HL-60 (cell line): ENCODE measurements around the gene WIF1.

Source experiments
- DNase-seq, 2 experiments: peaks; one replicate each; pipeline ENCODE4 v3.0.0-alpha.2; 2010 to 2020; ENCODE audit warnings: low read depth in 1 of 2, low spot score in 1 of 2
- H3K27ac ChIP-seq: fragments of 250-450 bp; sonication (Bioruptor Pico); replicated peaks from 2 replicates; pipeline ENCODE4 v1.5.1; 2020; ENCODE audit warnings: mild to moderate bottlenecking, moderate library complexity
- H3K27me3 ChIP-seq: fragments of 250-450 bp; sonication (Bioruptor Pico); 2 replicates; pipeline ENCODE4 v1.5.1; 2021; ENCODE audit warnings: mild to moderate bottlenecking, moderate library complexity; ENCODE audit not compliant: insufficient read depth, poor library complexity, severe bottlenecking
- H3K4me3 ChIP-seq: replicated peaks from 2 replicates; pipeline ENCODE4 v1.5.1; 2011; ENCODE audit warnings: mild to moderate bottlenecking, control low read depth, low read length; ENCODE audit not compliant: insufficient read depth
- GABPA ChIP-seq: IDR thresholded peaks from 2 replicates; pipeline ENCODE4 v1.6.1; 2012; ENCODE audit warnings: low read depth
- POLR2AphosphoS5 ChIP-seq: IDR thresholded peaks from 2 replicates; pipeline ENCODE4 v1.6.1; 2012; ENCODE audit warnings: low read depth
- SPI1 ChIP-seq: IDR thresholded peaks from 2 replicates; pipeline ENCODE4 v1.6.1; 2012; ENCODE audit warnings: low read depth, mild to moderate bottlenecking, borderline replicate concordance
- TF ChIP-seq, protein P1 (sequence below): IDR thresholded peaks from one replicate; pipeline ENCODE4 v1.5.1; 2011; ENCODE audit warnings: low read length, control low read depth, inconsistent platforms; ENCODE audit not compliant: insufficient read depth
- TF ChIP-seq, protein P2 (sequence below): IDR thresholded peaks from 2 replicates; pipeline ENCODE4 v1.6.1; 2012; ENCODE audit warnings: low read depth; ENCODE audit not compliant: insufficient replicate concordance

The WIF1 gene

DNA sequence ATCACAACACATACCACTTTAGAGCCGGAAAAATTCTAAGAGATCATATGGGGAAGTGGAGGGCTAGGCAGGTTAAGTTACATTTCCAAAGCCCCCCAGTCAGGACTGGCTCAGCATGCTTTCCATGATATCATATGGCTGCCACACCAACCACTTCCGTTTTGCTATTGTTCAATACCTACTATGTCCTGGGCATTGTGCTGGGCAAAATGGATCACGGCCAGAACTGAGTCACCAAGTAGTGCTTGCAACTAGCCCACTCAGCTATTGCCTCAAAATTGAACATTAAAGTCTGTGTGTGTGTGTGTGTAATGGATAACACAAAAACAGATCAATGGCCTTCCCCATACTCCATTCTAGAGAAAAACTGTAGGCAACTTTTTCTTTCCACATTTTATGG, 22.7 kb downstream of the WIF1 start:
- H3K4me3 ChIP-seq, result no peak overlapping the region
- DNase-seq, result no peak
- no peak overlapping the region for H3K27ac ChIP-seq
- peaks cover 8% of the 10 kb centered on the region for H3K27me3 ChIP-seq
- TF ChIP-seq, protein P1, sequence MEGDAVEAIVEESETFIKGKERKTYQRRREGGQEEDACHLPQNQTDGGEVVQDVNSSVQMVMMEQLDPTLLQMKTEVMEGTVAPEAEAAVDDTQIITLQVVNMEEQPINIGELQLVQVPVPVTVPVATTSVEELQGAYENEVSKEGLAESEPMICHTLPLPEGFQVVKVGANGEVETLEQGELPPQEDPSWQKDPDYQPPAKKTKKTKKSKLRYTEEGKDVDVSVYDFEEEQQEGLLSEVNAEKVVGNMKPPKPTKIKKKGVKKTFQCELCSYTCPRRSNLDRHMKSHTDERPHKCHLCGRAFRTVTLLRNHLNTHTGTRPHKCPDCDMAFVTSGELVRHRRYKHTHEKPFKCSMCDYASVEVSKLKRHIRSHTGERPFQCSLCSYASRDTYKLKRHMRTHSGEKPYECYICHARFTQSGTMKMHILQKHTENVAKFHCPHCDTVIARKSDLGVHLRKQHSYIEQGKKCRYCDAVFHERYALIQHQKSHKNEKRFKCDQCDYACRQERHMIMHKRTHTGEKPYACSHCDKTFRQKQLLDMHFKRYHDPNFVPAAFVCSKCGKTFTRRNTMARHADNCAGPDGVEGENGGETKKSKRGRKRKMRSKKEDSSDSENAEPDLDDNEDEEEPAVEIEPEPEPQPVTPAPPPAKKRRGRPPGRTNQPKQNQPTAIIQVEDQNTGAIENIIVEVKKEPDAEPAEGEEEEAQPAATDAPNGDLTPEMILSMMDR, result no peak
- TF ChIP-seq GABPA (no peak), POLR2AphosphoS5 (no peak), SPI1 (no peak)
- TF ChIP-seq, protein P2, sequence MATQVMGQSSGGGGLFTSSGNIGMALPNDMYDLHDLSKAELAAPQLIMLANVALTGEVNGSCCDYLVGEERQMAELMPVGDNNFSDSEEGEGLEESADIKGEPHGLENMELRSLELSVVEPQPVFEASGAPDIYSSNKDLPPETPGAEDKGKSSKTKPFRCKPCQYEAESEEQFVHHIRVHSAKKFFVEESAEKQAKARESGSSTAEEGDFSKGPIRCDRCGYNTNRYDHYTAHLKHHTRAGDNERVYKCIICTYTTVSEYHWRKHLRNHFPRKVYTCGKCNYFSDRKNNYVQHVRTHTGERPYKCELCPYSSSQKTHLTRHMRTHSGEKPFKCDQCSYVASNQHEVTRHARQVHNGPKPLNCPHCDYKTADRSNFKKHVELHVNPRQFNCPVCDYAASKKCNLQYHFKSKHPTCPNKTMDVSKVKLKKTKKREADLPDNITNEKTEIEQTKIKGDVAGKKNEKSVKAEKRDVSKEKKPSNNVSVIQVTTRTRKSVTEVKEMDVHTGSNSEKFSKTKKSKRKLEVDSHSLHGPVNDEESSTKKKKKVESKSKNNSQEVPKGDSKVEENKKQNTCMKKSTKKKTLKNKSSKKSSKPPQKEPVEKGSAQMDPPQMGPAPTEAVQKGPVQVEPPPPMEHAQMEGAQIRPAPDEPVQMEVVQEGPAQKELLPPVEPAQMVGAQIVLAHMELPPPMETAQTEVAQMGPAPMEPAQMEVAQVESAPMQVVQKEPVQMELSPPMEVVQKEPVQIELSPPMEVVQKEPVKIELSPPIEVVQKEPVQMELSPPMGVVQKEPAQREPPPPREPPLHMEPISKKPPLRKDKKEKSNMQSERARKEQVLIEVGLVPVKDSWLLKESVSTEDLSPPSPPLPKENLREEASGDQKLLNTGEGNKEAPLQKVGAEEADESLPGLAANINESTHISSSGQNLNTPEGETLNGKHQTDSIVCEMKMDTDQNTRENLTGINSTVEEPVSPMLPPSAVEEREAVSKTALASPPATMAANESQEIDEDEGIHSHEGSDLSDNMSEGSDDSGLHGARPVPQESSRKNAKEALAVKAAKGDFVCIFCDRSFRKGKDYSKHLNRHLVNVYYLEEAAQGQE, result no peak

DNA sequence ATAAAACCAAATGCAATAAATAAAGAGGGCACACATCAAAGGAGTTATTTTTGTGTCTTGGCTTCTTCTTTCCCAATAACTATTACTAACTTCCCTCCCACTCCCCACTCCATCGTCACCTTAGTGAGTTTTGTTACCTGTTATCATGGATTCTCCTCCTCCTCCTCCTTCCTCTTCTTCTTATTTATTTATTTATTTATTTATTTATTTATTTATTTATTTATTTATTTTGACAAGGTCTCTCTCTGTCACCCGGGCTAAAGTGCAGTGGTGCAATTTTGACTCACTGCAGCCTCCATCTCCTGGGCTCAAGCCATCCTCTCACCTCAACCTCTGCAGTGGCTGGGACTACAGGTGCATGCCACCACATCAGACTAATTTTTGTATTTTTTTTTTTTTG, 26.4 kb downstream of the WIF1 start:
- Histone ChIP-seq H3K4me3 (no peak overlapping the region), H3K27ac (no peak overlapping the region), H3K27me3 (peaks cover 2% of the 10 kb centered on the region)
- DNase-seq, result no peak
- no peak for TF ChIP-seq GABPA
- TF ChIP-seq SPI1, result no peak
- no peak for TF ChIP-seq POLR2AphosphoS5
- TF ChIP-seq, protein P2, result no peak
- TF ChIP-seq, protein P1, result no peak

DNA sequence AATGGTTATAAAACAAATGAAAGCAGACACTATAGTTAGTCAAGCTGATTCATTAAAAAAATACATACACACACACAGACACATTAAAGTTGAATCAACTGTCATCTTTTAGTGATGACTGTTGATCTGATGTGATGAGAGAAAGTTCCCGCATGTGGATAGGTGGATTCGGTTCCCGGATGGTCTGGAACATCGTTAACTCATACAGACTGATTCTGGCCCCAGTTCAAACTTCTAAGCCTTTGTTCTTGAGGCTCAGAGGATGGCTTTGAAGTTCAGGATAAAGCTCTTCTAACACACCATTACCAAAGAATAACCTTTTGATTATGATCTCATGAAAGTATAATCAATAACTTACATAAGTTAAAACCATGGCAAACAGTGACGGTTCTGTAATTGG, 27.5 kb downstream of the WIF1 start:
- DNase-seq, result no peak
- H3K4me3 ChIP-seq, result no peak overlapping the region
- H3K27me3 ChIP-seq, result peaks cover 8% of the 10 kb centered on the region
- H3K27ac ChIP-seq, result no peak overlapping the region
- no peak for TF ChIP-seq GABPA
- TF ChIP-seq, protein P2, result no peak
- TF ChIP-seq, protein P1, result no peak
- no peak for TF ChIP-seq SPI1
- no peak for TF ChIP-seq POLR2AphosphoS5
